ENCODE measurements around the gene MYCN.

Gene MYCN

GRCh38 chr2:15948704-15948957 lies 8.3 kb downstream of the MYCN start:
- no peaks in the 10 kb centered on the region for H3K79me2 ChIP-seq (ENCODE audit: insufficient read depth, low read length)
- H3K4me2 ChIP-seq (ENCODE audit: low read depth, low read length, poor library complexity, severe bottlenecking), result no peak overlapping the region
- no peak overlapping the region for H2AFZ ChIP-seq (ENCODE audit: low read depth, low read length, severe bottlenecking)
- no peak overlapping the region for H3K27ac ChIP-seq (ENCODE audit: low read depth, low read length)
- no peak overlapping the region for H3K9ac ChIP-seq (ENCODE audit: low read length)
- no peak for TF ChIP-seq CTCF (IDR thresholded peaks at IDR 0.05; ENCODE audit: insufficient read depth, low read length, poor library complexity, severe bottlenecking)
- no peak for TF ChIP-seq EZH2phosphoT487 (conservative IDR thresholded peaks at IDR 0.05; ENCODE audit: low read length)
- H3K36me3 ChIP-seq (ENCODE audit: low read length), result no peaks in the 10 kb centered on the region
- H3K9me3 ChIP-seq (ENCODE audit: insufficient read depth, low read length), result no peaks in the 10 kb centered on the region
- H3K9me2 ChIP-seq (replicated peaks; ENCODE audit: insufficient read depth, low read length), result no peaks in the 10 kb centered on the region
- no peaks in the 10 kb centered on the region for H3K27me3 ChIP-seq (ENCODE audit: low read length)
- no peaks in the 10 kb centered on the region for H4K20me1 ChIP-seq (ENCODE audit: low read depth, low read length)
- H3F3A ChIP-seq (ENCODE audit: insufficient read depth), result no peaks in the 10 kb centered on the region
- no peak overlapping the region for H3K4me3 ChIP-seq (ENCODE audit: insufficient read depth, low read length, poor library complexity, severe bottlenecking)

- TF ChIP-seq CTCF (IDR thresholded peaks at IDR 0.05; ENCODE audit: insufficient read depth, low read length, poor library complexity, severe bottlenecking) (no peak), EZH2phosphoT487 (conservative IDR thresholded peaks at IDR 0.05; ENCODE audit: low read length) (no peak)
- no peaks in the 10 kb centered on the region for H3K36me3 ChIP-seq (ENCODE audit: low read length)
- H3K9me2 ChIP-seq (replicated peaks; ENCODE audit: insufficient read depth, low read length), result no peaks in the 10 kb centered on the region
- H3K9me3 ChIP-seq (ENCODE audit: insufficient read depth, low read length), result no peaks in the 10 kb centered on the region
- no peak overlapping the region for H3K9ac ChIP-seq (ENCODE audit: low read length)
- no peak overlapping the region for H3K27ac ChIP-seq (ENCODE audit: low read depth, low read length)
- H3K4me3 ChIP-seq (ENCODE audit: insufficient read depth, low read length, poor library complexity, severe bottlenecking), result no peak overlapping the region
- H3K4me2 ChIP-seq (ENCODE audit: low read depth, low read length, poor library complexity, severe bottlenecking), result no peak overlapping the region
- H4K20me1 ChIP-seq (ENCODE audit: low read depth, low read length), result no peaks in the 10 kb centered on the region
- no peaks in the 10 kb centered on the region for H3K79me2 ChIP-seq (ENCODE audit: insufficient read depth, low read length)
- no peak overlapping the region for H2AFZ ChIP-seq (ENCODE audit: low read depth, low read length, severe bottlenecking)
- no peaks in the 10 kb centered on the region for H3K27me3 ChIP-seq (ENCODE audit: low read length)
- no peaks in the 10 kb centered on the region for H3F3A ChIP-seq (ENCODE audit: insufficient read depth)
Observed at GRCh38 chr2:15949126-15949525, 8.8 kb downstream of the MYCN start.

DNA sequence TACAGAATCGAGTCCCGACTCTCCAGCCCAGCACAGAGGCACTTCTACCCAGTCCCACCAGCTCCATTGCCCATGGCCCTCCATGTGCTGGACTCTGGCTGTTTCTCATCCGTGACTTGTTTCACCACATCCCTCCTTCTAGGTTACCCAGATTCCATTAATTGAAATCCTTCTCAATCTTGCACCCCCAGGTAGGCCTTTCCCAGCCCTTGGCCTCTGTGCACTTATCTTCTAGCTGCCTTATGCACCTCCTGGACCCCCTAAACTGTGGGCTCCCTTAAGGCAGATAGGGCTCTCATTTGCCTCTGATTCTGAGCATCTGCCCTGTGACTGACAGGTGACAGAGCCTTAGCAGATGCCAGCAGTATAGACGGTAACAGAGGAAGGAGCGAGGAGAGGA lies 9.2 kb downstream of the MYCN start:
- Histone ChIP-seq H3F3A (ENCODE audit: insufficient read depth) (no peaks in the 10 kb centered on the region), H3K79me2 (ENCODE audit: insufficient read depth, low read length) (no peaks in the 10 kb centered on the region), H3K36me3 (ENCODE audit: low read length) (no peaks in the 10 kb centered on the region), H3K4me2 (ENCODE audit: low read depth, low read length, poor library complexity, severe bottlenecking) (no peak overlapping the region), H3K9me3 (ENCODE audit: insufficient read depth, low read length) (no peaks in the 10 kb centered on the region), H2AFZ (ENCODE audit: low read depth, low read length, severe bottlenecking) (no peak overlapping the region), H4K20me1 (ENCODE audit: low read depth, low read length) (no peaks in the 10 kb centered on the region), H3K9me2 (replicated peaks; ENCODE audit: insufficient read depth, low read length) (no peaks in the 10 kb centered on the region), H3K9ac (ENCODE audit: low read length) (no peak overlapping the region), H3K27ac (ENCODE audit: low read depth, low read length) (no peak overlapping the region), H3K27me3 (ENCODE audit: low read length) (no peaks in the 10 kb centered on the region), H3K4me3 (ENCODE audit: insufficient read depth, low read length, poor library complexity, severe bottlenecking) (no peak overlapping the region)
- TF ChIP-seq CTCF (IDR thresholded peaks at IDR 0.05; ENCODE audit: insufficient read depth, low read length, poor library complexity, severe bottlenecking) (no peak), EZH2phosphoT487 (conservative IDR thresholded peaks at IDR 0.05; ENCODE audit: low read length) (no peak)
